Measurements from ENCODE around the gene MEP1A.

The MEP1A gene

GRCh38 chr6:46789434-46790354, 3.5 kb upstream of the MEP1A start:
- no peak for TF ChIP-seq CTCF (IDR thresholded peaks at IDR 0.05; ENCODE audit: control insufficient read depth, insufficient read depth, low read depth, low read length, missing control alignments)
- H3K4me3 ChIP-seq (ENCODE audit: control insufficient read depth, low read depth, low read length), result no peak overlapping the region
- no peak for DNase-seq (ENCODE audit: low read depth)

- no peak for TF ChIP-seq CTCF (IDR thresholded peaks at IDR 0.05; ENCODE audit: control insufficient read depth, insufficient read depth, low read depth, low read length, missing control alignments)
- no peak overlapping the region for H3K4me3 ChIP-seq (ENCODE audit: control insufficient read depth, low read depth, low read length)
- no peak for DNase-seq (ENCODE audit: low read depth)
These were observed 2.8 kb upstream of the MEP1A start for GRCh38 chr6:46790355-46790874.

GRCh38 chr6:46792635-46793034, 554 bp upstream of the MEP1A start:
- no peak for DNase-seq (ENCODE audit: low read depth)
- no peak for TF ChIP-seq CTCF (IDR thresholded peaks at IDR 0.05; ENCODE audit: control insufficient read depth, insufficient read depth, low read depth, low read length, missing control alignments)
- no peak overlapping the region for H3K4me3 ChIP-seq (ENCODE audit: control insufficient read depth, low read depth, low read length)

GRCh38 chr6:46794068-46794467, 879 bp downstream of the MEP1A start:
- no peak for TF ChIP-seq CTCF (IDR thresholded peaks at IDR 0.05; ENCODE audit: control insufficient read depth, insufficient read depth, low read depth, low read length, missing control alignments)
- DNase-seq (ENCODE audit: low read depth), result no peak
- H3K4me3 ChIP-seq (ENCODE audit: control insufficient read depth, low read depth, low read length), result no peak overlapping the region

- no peak for DNase-seq (ENCODE audit: low read depth)
- H3K4me3 ChIP-seq (ENCODE audit: control insufficient read depth, low read depth, low read length), result no peak overlapping the region
- TF ChIP-seq CTCF (IDR thresholded peaks at IDR 0.05; ENCODE audit: control insufficient read depth, insufficient read depth, low read depth, low read length, missing control alignments), result no peak
These were observed 2.6 kb downstream of the MEP1A start for GRCh38 chr6:46795816-46796215.

- no peak for TF ChIP-seq CTCF (IDR thresholded peaks at IDR 0.05; ENCODE audit: control insufficient read depth, insufficient read depth, low read depth, low read length, missing control alignments)
- no peak overlapping the region for H3K4me3 ChIP-seq (ENCODE audit: control insufficient read depth, low read depth, low read length)
- DNase-seq (ENCODE audit: low read depth), result no peak
These were observed 3.8 kb downstream of the MEP1A start for GRCh38 chr6:46796848-46797580.
